ENCODE measurements around the gene NOSTRIN.

Gene NOSTRIN

DNA sequence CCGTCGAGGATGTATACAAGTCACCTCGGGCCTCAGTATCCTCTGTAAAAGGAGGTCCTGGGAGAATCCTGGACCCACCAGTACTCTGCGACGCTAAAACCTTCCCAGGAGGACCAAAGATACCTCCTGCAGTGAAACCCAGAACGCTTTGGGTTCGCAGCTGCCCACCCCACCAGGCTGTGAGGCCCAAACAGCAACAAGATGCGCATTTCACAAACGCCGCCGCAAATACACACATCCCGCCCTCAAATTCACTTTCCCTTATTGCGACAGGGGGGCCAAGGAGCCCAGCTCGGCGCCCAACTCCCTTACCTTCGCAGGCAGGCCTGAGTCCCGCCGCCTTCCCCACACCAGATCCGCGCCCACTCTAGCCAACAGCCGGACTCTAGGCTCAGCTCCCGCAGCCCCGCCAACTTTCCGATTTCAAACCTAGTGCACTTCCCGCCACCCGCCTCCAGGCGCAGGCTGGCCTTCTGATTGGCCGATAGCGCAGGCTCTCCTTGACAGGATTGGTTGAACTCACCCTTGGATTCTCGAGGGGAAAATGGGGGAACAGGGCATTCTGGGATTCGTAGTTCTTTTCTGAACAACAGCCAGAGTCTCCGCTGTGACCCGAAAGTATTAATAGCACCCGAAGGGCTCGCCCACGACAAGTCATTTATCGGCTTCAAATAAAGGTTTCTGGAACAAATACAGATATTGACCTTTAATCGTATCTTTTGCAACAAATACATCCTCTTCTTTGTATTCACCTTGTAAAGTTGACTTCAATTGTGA is 87.8 kb downstream of the NOSTRIN start, which contains the start of gene SPC25:
Gene SPC25 (minus strand): TSS at position 425 of the 777 bp plus-strand sequence. CDS start 911 bp downstream, outside the sequence.
- Histone ChIP-seq H3K4me1 (ENCODE audit: low read depth, poor library complexity, severe bottlenecking) (peaks cover 11% of the 10 kb centered on the region), H3K27ac (peak within 1 kb of the TSS; percentile 3; the same call in 1 of the 2 replicates), H3K79me2 (ENCODE audit: insufficient read depth, low read depth) (peaks cover 8% of the 10 kb centered on the region; the same call in 1 of the 2 replicates), H3K4me2 (peak within 1 kb of the TSS; percentile 56), H2AFZ (ENCODE audit: low read depth) (peak within 1 kb of the TSS; percentile 90), H3K4me3 (IDR thresholded peaks at IDR 0.05; ENCODE audit: insufficient read depth, low read depth, low read length) (peak within 1 kb of the TSS; percentile 66), H4K20me1 (ENCODE audit: insufficient read depth) (no peaks in the 10 kb centered on the region), H3K36me3 (ENCODE audit: insufficient read depth) (no peaks in the 10 kb centered on the region; the same call in 1 of the 2 replicates), H3K9ac (peak within 1 kb of the TSS; percentile 59; the same call in 1 of the 2 replicates), H3K27me3 (ENCODE audit: insufficient read depth, low read depth) (no peaks in the 10 kb centered on the region)
- TF ChIP-seq, protein P1, sequence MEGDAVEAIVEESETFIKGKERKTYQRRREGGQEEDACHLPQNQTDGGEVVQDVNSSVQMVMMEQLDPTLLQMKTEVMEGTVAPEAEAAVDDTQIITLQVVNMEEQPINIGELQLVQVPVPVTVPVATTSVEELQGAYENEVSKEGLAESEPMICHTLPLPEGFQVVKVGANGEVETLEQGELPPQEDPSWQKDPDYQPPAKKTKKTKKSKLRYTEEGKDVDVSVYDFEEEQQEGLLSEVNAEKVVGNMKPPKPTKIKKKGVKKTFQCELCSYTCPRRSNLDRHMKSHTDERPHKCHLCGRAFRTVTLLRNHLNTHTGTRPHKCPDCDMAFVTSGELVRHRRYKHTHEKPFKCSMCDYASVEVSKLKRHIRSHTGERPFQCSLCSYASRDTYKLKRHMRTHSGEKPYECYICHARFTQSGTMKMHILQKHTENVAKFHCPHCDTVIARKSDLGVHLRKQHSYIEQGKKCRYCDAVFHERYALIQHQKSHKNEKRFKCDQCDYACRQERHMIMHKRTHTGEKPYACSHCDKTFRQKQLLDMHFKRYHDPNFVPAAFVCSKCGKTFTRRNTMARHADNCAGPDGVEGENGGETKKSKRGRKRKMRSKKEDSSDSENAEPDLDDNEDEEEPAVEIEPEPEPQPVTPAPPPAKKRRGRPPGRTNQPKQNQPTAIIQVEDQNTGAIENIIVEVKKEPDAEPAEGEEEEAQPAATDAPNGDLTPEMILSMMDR (conservative IDR thresholded peaks at IDR 0.05; ENCODE audit: low read depth, low read length) = no peak

- H3K27me3 ChIP-seq (ENCODE audit: insufficient read depth, low read depth) = no peaks in the 10 kb centered on the region
- H3K4me1 ChIP-seq (ENCODE audit: low read depth, poor library complexity, severe bottlenecking) = peaks cover 11% of the 10 kb centered on the region
- no peaks in the 10 kb centered on the region for H3K36me3 ChIP-seq (ENCODE audit: insufficient read depth)
- no peak overlapping the region for H3K4me3 ChIP-seq (IDR thresholded peaks at IDR 0.05; ENCODE audit: insufficient read depth, low read depth, low read length)
- no peak overlapping the region for H3K4me2 ChIP-seq
- peaks cover 8% of the 10 kb centered on the region; the same call in 1 of the 2 replicates for H3K79me2 ChIP-seq (ENCODE audit: insufficient read depth, low read depth)
- H4K20me1 ChIP-seq (ENCODE audit: insufficient read depth) = no peaks in the 10 kb centered on the region
- TF ChIP-seq, protein P1 (conservative IDR thresholded peaks at IDR 0.05; ENCODE audit: low read depth, low read length) = no peak
- no peak overlapping the region for H2AFZ ChIP-seq (ENCODE audit: low read depth)
- no peak overlapping the region for H3K9ac ChIP-seq
- no peak overlapping the region for H3K27ac ChIP-seq
These were observed 89.9 kb downstream of the NOSTRIN start for GRCh38 chr2:168892327-168892726.

GRCh38 chr2:168894101-168894500 is 91.7 kb downstream of the NOSTRIN start:
- Histone ChIP-seq H3K4me3 (IDR thresholded peaks at IDR 0.05; ENCODE audit: insufficient read depth, low read depth, low read length) (no peak overlapping the region), H3K9ac (no peak overlapping the region), H4K20me1 (ENCODE audit: insufficient read depth) (no peaks in the 10 kb centered on the region), H3K79me2 (ENCODE audit: insufficient read depth, low read depth) (peaks cover 7% of the 10 kb centered on the region; the same call in 1 of the 2 replicates), H3K27me3 (ENCODE audit: insufficient read depth, low read depth) (no peaks in the 10 kb centered on the region), H3K4me2 (no peak overlapping the region), H2AFZ (ENCODE audit: low read depth) (no peak overlapping the region), H3K27ac (no peak overlapping the region), H3K4me1 (ENCODE audit: low read depth, poor library complexity, severe bottlenecking) (peaks cover 10% of the 10 kb centered on the region), H3K36me3 (ENCODE audit: insufficient read depth) (no peaks in the 10 kb centered on the region)
- TF ChIP-seq, protein P1 (conservative IDR thresholded peaks at IDR 0.05; ENCODE audit: low read depth, low read length) = no peak

GRCh38 chr2:168894720-168895119 is 92.3 kb downstream of the NOSTRIN start:
- Histone ChIP-seq H4K20me1 (ENCODE audit: insufficient read depth) (no peaks in the 10 kb centered on the region), H3K36me3 (ENCODE audit: insufficient read depth) (no peaks in the 10 kb centered on the region), H2AFZ (ENCODE audit: low read depth) (no peak overlapping the region), H3K4me3 (IDR thresholded peaks at IDR 0.05; ENCODE audit: insufficient read depth, low read depth, low read length) (no peak overlapping the region), H3K4me1 (ENCODE audit: low read depth, poor library complexity, severe bottlenecking) (peaks cover 6% of the 10 kb centered on the region), H3K27ac (no peak overlapping the region), H3K4me2 (no peak overlapping the region), H3K79me2 (ENCODE audit: insufficient read depth, low read depth) (peaks cover under 1% of the 10 kb centered on the region; the same call in 1 of the 2 replicates), H3K27me3 (ENCODE audit: insufficient read depth, low read depth) (no peaks in the 10 kb centered on the region), H3K9ac (no peak overlapping the region)
- TF ChIP-seq, protein P1 (conservative IDR thresholded peaks at IDR 0.05; ENCODE audit: low read depth, low read length) = no peak
